ENCODE measurements around the gene CBFB. TPM values are rescaled to one million over a fixed set of nuclear protein-coding genes. Genes with fewer than 3 reads are reported as not detected.

The CBFB gene
- total and polyA plus RNA-seq, 9 of the 15 experiments (the other 6 are each of a cell fraction or from before 2014, with no cell fraction given): 22.0 to 112 (median 66.5) TPM

- DNase-seq (ENCODE audit: extremely low read depth in 1 of 4, low spot score in 3 of 4) (no peak), FAIRE-seq (no peak), ATAC-seq (no peak)
- Histone ChIP-seq H3K4me3 (no peak overlapping the region), H3K4me2 (ENCODE audit: insufficient read depth, low read length) (no peak overlapping the region), H3K27me3 (ENCODE audit: control insufficient read depth in 2 of 2, insufficient read depth in 2 of 2, low read length in 2 of 2) (no peaks in the 10 kb centered on the region), H3K9me3 (replicated peaks; ENCODE audit: control insufficient read depth, insufficient read depth, low read depth, low read length) (no peaks in the 10 kb centered on the region), H3K9me1 (ENCODE audit: control insufficient read depth, insufficient read depth, low read length) (no peaks in the 10 kb centered on the region), H4K20me1 (replicated peaks; ENCODE audit: control insufficient read depth, insufficient read depth, low read length) (no peaks in the 10 kb centered on the region), H3K4me1 (replicated peaks in 1 of 2; ENCODE audit: control insufficient read depth in 2 of 2, insufficient read depth in 2 of 2, low read length in 2 of 2) (peaks cover 5 to 12% of the 10 kb centered on the region in 2 experiments; a peak in 3 of 5 replicates), H3K79me2 (ENCODE audit: control insufficient read depth, insufficient read depth, low read length) (no peaks in the 10 kb centered on the region), H3K36me3 (ENCODE audit: control insufficient read depth, insufficient read depth, low read length) (no peaks in the 10 kb centered on the region), H3K9ac (ENCODE audit: insufficient read depth in 1 of 2, low read depth in 2 of 2, low read length in 2 of 2) (no peak overlapping the region; a peak in 1 of 4 replicates), H2AFZ (ENCODE audit: low read depth, low read length) (no peak overlapping the region), H3K27ac (ENCODE audit: extremely low read depth, low read depth, low read length) (no peak overlapping the region)
- 30% methylated on average over 8 of the region's 8 CpGs for WGBS (ENCODE audit: insufficient coverage, low coverage, missing lambda C conversion rate)
- intact Hi-C loops (cut with micrococcal nuclease) (loop anchor here (5.0 to 10.0 kb wide), 4 partner anchors 67 to 386 kb away; partner anchors contain the start of gene MATCAP1), in situ Hi-C loops (cut with MboI) (loop anchor here (5.0 kb wide), 2 partner anchors 73 to 138 kb away; partner anchors contain the start of genes FBXL8 and TRADD)
- ChIA-PET CTCF (ENCODE audit: low intra/inter-chr PET ratio) (interaction anchor here (1.9 to 3.1 kb wide), 3 partner anchors 40 to 136 kb away, joined by 5 to 29 read pairs (median 25); no protein-coding TSS in a partner anchor), POLR2A (interaction anchor here (0.7 to 1.8 kb wide), 2 partner anchors 7 to 130 kb away, joined by 3 to 7 read pairs; no protein-coding TSS in a partner anchor)
- no TSS peak for BruUV-seq (replicated peaks)
- no peak for TF ChIP-seq REST (IDR thresholded peaks at IDR 0.05; ENCODE audit: borderline replicate concordance)
- no peak for TF ChIP-seq REST (CRISPR knock-in tag; IDR thresholded peaks at IDR 0.05; ENCODE audit: low read depth)
- TF ChIP-seq E4F1 (CRISPR knock-in tag; IDR thresholded peaks at IDR 0.05; ENCODE audit: borderline replicate concordance): no peak
- no peak for TF ChIP-seq PBX2 (CRISPR knock-in tag; IDR thresholded peaks at IDR 0.05; ENCODE audit: low read depth)
- no peak for TF ChIP-seq PBX2 (tag; conservative IDR thresholded peaks at IDR 0.05; ENCODE audit: low read depth)
- no peak for TF ChIP-seq HDGF (IDR thresholded peaks at IDR 0.05)
- no peak for TF ChIP-seq SOX6 (IDR thresholded peaks at IDR 0.05)
- TF ChIP-seq GTF2A2 (tag; IDR thresholded peaks at IDR 0.05): no peak
- TF ChIP-seq NBN (IDR thresholded peaks at IDR 0.05; ENCODE audit: low read depth): no peak
Observed at GRCh38 chr16:67019171-67019570, 9.8 kb upstream of the CBFB start.
